Measurements from ENCODE around the gene RGMB. TPM values are rescaled to one million over a fixed set of nuclear protein-coding genes. Genes with fewer than 3 reads are reported as not detected.

Gene RGMB
- total RNA-seq, 1 donor = 145 TPM

- no peak overlapping the region for H3K4me3 ChIP-seq (ENCODE audit: low read depth, low read length)
- DNase-seq (ENCODE audit: low read depth) = no peak
- no peak for TF ChIP-seq CTCF (IDR thresholded peaks at IDR 0.05; ENCODE audit: insufficient read depth, low read length)
These were observed 52.3 kb downstream of the RGMB start for GRCh38 chr5:98825582-98826375.

GRCh38 chr5:98827161-98827560 lies 53.7 kb downstream of the RGMB start:
- no peak overlapping the region for H3K4me3 ChIP-seq (ENCODE audit: low read depth, low read length)
- peak; percentile 73 for DNase-seq (ENCODE audit: low read depth)
- TF ChIP-seq CTCF (IDR thresholded peaks at IDR 0.05; ENCODE audit: insufficient read depth, low read length) = peak; percentile 50

- H3K4me3 ChIP-seq (ENCODE audit: low read depth, low read length) = no peak overlapping the region
- no peak for DNase-seq (ENCODE audit: low read depth)
- no peak for TF ChIP-seq CTCF (IDR thresholded peaks at IDR 0.05; ENCODE audit: insufficient read depth, low read length)
These were observed 54.3 kb downstream of the RGMB start for GRCh38 chr5:98827588-98828284.

DNA sequence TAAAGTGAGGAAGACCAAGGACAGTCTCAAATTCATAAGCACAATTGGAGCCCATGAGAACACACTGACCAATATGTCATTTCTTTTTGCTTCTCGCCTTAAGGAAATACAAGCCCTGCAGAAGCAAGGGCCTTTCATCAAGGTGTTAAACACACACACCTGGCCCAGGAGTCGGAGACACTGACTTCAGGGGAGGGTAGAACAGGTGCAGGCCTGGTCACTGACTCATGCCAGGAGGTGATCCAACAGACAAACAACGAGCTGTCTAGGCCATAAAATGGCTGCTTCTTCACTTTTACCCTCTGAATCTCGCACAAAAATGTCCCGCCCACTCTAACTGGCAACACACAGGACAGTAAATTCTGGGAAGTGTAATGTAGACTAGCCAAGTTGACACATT lies 62.7 kb downstream of the RGMB start:
- no peak overlapping the region for H3K4me3 ChIP-seq (ENCODE audit: low read depth, low read length)
- peak; percentile 17 for DNase-seq (ENCODE audit: low read depth)
- no peak for TF ChIP-seq CTCF (IDR thresholded peaks at IDR 0.05; ENCODE audit: insufficient read depth, low read length)

DNA sequence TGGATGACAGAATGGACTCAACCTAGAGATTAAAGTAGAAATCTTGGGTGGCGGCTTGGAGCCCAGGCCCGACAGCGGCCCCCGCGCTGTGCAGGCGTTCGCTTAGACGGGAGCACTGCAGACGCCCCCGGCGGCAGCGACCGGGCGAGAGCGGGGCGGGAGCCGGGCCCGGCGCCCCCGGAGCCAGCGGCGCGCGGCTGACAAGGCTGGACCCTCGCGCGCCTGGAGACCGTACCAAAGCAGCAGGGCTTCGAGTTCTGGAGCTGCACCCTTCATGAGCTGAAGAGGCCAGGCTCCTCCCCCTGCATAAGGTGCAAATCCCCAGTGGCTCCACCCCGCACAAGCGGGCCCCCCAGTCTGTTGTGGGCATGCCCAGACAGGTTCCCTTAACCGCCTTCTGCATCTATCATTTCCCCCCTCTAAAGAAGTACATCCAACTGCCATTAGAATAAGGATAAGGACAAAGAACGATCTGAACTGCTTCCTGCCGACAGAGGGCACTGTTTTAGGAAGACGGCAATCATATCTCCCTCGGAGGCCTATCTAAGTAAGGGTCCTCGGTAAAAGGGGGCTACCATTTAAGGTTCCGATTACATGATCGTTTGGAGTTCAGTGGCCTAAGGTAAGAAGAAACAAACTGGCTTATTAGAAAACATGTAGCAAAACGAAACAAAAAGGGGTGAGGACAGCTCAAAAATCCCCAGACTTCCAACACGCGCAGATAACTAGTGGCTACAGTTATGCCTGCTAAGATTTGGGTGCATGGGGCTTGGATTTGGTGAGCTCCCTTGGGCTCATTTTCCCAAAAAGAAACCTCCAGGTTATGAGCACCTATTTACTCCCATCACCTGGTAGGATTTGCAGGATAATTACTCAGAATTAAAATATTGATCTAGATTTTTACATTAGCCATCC lies 66.3 kb downstream of the RGMB start:
- peak; percentile 8 for DNase-seq (ENCODE audit: low read depth)
- no peak overlapping the region for H3K4me3 ChIP-seq (ENCODE audit: low read depth, low read length)
- TF ChIP-seq CTCF (IDR thresholded peaks at IDR 0.05; ENCODE audit: insufficient read depth, low read length) = peak; percentile 36

DNA sequence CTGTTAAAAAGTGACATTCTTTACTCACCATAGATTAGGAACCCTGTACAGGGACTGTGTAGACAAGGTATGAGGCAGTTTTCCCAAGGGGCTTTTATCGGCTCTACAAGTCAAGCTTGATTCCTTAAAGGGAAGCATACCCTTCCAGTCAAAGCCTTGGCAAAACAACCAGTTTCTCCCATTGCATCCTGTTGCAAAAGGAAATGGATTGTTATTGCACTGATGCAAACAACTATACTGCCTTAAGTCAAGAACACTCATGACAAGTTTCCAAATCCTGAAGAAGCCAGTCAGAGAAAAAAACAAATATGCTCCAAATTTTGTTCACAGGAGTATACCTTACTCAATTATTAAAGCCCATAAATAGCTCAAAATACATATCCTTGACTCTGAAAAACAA lies 67.5 kb downstream of the RGMB start:
- DNase-seq (ENCODE audit: low read depth) = no peak
- H3K4me3 ChIP-seq (ENCODE audit: low read depth, low read length) = no peak overlapping the region
- no peak for TF ChIP-seq CTCF (IDR thresholded peaks at IDR 0.05; ENCODE audit: insufficient read depth, low read length)

All from fibroblast of the aortic adventitia (primary cell).